NCI-H2196 treated with DMSO at 0.1 percent for 48 hours (cell line): Measurements from ENCODE around the gene ZNF2.

Experiments used
- DNase-seq: peaks from one replicate; lab custom pipeline; 2025; ENCODE audit not compliant: unreplicated experiment; lab: John Stamatoyannopoulos, UW

The ZNF2 gene

DNA sequence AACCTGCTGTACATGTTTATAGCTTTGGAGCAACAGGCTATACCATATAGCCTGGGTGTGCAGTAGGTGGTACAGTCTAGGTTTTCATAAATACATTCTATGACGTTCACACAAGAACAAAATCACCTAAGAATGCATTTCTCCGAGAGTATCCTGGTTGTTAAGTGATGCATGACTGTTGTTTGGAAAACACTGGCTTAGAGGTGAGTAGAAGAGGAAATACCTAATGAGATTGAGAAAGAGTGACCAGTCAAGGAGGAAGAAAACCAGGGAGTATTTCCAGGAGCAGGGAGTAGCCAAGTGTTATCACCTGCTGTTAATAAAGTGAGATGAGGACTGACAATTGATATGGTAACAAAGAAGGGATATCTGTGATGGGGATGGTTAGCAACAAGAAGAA lies 38.8 kb downstream of the ZNF2 start:
- no peak for DNase-seq

DNA sequence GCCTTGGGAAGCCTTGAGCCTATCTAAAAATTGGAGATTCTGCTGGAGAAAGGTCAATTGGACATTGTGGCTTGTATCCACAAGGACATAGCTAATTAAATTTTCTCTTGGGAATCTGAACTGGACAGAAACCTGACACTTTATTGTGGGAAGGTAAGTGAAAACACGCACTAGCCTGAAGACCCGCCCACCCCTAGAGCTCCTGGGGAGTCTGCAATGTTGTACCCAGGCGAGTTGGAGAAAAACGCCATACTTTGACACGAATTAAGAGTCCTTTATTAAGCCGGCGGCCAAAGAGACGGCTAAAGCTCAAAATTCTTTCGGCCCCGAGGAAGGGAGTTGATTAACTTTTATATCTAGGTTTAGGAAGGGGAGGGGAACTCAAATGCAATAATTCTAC lies 40.5 kb downstream of the ZNF2 start:
- no peak for DNase-seq

- DNase-seq = peak; percentile 91
Observed at GRCh38 chr2:95207111-95207961, 41.7 kb downstream of the ZNF2 start, which contains the start of gene ZNF892. Gene ZNF892 (plus strand): TSS chr2:95207521. CDS start chr2:95207816, 295 bp downstream.

GRCh38 chr2:95208106-95208505 lies 42.5 kb downstream of the ZNF2 start:
- no peak for DNase-seq

- DNase-seq = no peak
Observed at GRCh38 chr2:95215018-95215612, 49.5 kb downstream of the ZNF2 start.

DNA sequence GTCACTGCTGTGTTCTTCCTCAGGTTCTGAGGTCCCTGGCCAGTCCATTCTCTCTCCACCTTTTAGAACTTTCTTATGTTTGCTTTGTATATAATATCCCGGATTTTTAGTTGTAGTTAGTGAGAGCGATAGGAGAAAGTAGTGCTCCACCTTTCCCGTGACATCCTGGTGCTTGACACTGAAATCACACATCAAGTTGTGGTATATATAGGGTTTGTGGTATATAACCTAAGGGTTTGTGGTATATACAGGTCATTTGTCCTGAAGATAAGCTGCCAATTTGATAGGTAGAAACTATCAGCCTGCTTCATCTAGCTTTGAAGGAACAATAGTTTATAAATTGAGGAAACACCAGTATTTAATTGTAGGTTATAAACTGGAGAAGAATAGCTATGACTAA lies 54.8 kb downstream of the ZNF2 start:
- DNase-seq = no peak

DNA sequence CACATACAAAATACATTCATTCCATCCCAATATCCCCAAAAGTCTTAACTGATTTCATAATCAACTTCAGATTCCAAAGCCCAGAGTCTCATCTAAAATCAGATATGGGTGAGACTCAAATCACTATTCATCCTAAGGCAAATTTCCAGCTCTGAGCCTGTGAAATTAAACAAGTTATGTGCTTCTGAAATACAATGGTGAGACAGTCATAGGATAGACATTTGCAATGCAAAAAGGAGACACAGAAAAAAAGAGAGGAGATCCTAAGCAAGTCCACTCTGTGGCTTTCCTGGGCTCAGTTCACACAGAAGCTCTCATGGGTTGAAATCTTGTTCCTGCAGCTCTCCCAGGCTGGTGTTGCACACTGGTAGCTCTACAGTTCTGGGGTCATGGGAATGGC lies 60.0 kb downstream of the ZNF2 start:
- no peak for DNase-seq

DNA sequence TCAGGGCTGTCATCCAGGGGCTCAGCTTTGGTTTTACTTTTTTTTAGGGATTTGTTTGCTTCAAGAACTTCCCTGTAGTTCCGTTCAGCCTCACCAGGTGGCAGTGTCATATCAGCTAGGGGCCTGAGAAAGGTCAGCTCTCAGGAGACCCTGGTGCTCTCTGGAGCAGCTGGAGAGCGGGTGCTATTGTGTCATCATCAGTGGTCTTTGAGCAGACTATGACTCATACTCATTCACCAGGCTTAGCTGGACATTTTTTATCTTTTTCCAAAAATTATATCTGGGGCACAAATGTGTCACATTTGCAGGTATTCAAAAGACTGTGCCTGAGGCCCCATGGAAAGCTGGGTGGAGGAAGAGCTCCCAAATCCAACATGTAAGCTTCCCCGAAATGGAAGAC lies 66.1 kb downstream of the ZNF2 start:
- peak; percentile 45 for DNase-seq

GRCh38 chr2:95232232-95232631 lies 66.6 kb downstream of the ZNF2 start:
- no peak for DNase-seq
